Activated naive CD4-positive, alpha-beta T cell treated with anti-CD3 and anti-CD28 coated beads, Interleukin-2, amount 10 ng/mL, durations not matched to agents 7 days and 5 days (primary cell): ENCODE data around the gene SFT2D1.

Source experiments
- CTCF ChIA-PET: fragments of 350-600 bp; sonication (Branson Sonifier 250); formaldehyde crosslinking; loops from one replicate; lab custom pipeline; 2021; ENCODE audit warnings: antibody characterized with exemption; lab: Charles Lee
- DNase-seq: peaks from one replicate; pipeline ENCODE4 v3.0.0-alpha.2; 2020
- H3K27ac Mint-ChIP-seq: one replicate; pipeline ENCODE4 v1.8.0; 2021; ENCODE audit warnings: mild to moderate bottlenecking, moderate library complexity, mixed read lengths
- H3K27me3 Mint-ChIP-seq: one replicate; pipeline ENCODE4 v1.8.0; 2021; ENCODE audit warnings: mild to moderate bottlenecking, mixed read lengths
- H3K36me3 Mint-ChIP-seq: one replicate; pipeline ENCODE4 v1.8.0; 2021; ENCODE audit warnings: mixed read lengths
- H3K4me1 Mint-ChIP-seq: one replicate; pipeline ENCODE4 v1.8.0; 2021; ENCODE audit warnings: mixed read lengths
- H3K4me3 Mint-ChIP-seq: one replicate; pipeline ENCODE4 v1.8.0; 2021; ENCODE audit warnings: mild to moderate bottlenecking, moderate library complexity, mixed read lengths
- H3K9me3 Mint-ChIP-seq: one replicate; pipeline ENCODE4 v1.8.0; 2021; ENCODE audit warnings: mixed read lengths

The SFT2D1 gene

DNA sequence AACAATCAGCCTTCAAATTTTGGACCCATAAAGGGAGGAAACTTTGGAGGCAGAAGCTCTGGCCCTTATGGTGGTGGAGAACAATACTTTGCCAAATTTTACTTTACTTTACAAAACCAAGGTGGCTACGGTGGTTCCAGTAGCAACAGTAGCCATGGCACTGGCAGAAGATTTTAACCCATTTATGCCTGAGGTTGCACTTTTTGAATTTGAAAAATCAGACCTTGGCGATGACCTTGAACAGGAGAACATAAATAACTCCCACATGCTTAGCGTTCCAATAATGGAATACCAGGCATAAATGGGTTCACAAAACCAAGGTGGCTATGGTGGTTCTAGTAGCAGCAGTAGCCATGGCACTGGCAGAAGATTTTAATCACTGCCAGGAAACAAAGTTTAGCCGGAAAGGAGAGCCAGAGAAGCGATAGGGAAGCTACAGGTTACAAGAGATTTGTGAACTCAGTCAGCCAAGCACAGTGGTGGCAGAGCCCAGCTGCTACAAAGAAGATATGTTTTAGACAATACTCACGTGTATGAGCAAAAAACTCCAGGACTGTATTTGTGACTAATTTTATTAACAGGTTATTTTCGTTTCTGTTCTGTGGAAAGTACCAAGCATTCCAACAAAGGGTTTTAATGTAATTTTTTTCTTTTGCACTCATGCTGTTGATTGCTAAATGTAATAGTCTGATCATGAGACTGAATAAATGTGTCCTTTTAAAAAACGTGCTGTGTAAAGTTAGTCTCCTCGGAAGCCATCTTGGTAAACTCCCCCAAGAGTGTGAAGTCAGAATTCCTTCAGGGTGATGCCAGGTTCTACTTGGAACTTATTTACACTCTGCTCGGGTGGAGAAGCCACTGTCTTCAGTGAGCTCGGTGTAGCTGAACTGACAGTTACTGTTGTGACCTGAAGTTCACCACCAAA is 6.7 kb downstream of the SFT2D1 start:
- no peak overlapping the region for H3K27ac Mint-ChIP-seq
- CTCF ChIA-PET = interaction anchor here (0.9 kb wide), 1 partner anchor 66 kb away, joined by 3 read pairs; no protein-coding TSS in a partner anchor
- peaks cover 42% of the 10 kb centered on the region for H3K4me1 Mint-ChIP-seq
- peaks cover 51% of the 10 kb centered on the region for H3K36me3 Mint-ChIP-seq
- DNase-seq = no peak
- no peak overlapping the region for H3K4me3 Mint-ChIP-seq
- no peaks in the 10 kb centered on the region for H3K9me3 Mint-ChIP-seq
- peaks cover 8% of the 10 kb centered on the region for H3K27me3 Mint-ChIP-seq

DNA sequence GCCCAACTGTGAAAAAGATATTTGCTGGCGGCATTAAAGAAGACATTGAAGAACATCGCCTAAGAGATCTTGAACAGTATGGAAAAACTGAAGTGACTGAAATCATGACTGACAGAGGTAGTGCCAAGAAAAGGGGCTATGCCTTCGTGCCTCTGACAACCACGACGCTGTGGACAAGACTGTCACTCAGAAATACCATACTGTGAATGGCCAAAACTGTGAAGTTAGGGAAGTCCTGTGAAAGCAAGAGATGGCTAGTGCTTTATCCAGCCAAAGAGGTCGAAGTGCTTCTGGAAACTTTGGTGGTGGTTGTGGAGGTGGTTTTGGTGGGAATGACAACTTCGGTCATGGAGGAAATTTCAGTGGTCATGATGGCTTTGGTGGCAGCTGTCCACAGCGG is 7.5 kb downstream of the SFT2D1 start:
- H3K36me3 Mint-ChIP-seq = peaks cover 51% of the 10 kb centered on the region

DNA sequence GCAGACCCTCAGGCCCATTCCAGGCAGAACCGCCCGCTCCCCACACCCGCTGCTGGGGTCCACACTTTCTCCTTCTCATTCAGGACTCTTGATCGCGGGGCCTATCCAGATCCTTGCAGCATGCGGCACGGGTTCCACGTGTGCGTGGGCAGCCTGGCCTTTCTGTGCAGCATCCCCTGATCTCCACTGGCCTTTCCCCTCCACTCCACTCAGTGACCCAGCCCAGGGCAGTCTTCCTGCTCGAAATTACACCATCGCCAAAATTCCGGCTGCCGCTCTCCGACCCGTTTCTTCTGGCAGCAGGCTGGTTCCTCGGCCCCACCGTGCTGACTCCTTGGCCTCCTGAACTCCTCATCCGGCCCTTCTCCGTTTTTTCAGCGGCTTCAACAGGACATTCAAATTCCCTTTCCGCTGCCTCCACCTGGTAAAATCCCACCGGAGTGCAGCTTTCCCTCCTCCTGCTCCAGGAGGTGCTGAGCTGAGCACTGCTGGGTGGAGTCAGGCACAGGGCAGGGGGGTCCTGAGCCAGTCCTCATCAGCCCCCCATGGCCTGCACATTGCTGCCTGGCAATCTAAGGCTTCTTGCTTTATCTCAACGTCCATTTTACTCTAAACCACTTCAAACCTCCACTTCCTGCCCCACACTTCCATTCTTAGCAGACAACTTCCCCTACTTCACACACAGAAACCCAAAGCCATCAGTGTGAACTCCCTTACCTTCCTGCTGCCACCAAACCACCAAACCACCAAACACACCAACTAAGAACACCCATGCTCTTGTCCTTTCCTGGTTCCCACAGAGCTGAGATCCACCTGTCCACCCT is 9.0 kb downstream of the SFT2D1 start:
- Mint-ChIP-seq H3K27ac (peak overlapping the region; percentile 8), H3K27me3 (peaks cover 8% of the 10 kb centered on the region), H3K36me3 (peaks cover 57% of the 10 kb centered on the region), H3K4me3 (peak overlapping the region; percentile 2), H3K9me3 (no peaks in the 10 kb centered on the region), H3K4me1 (peaks cover 44% of the 10 kb centered on the region)
- peak; percentile 63 for DNase-seq
- CTCF ChIA-PET = interaction anchor here (1.1 to 2.0 kb wide), 2 partner anchors 20 to 48 kb away, joined by 3 to 10 read pairs; no protein-coding TSS in a partner anchor

More for the DNA sequence above, 7.5 kb downstream of the SFT2D1 start:
- Mint-ChIP-seq H3K27ac (no peak overlapping the region), H3K27me3 (peaks cover 8% of the 10 kb centered on the region), H3K4me1 (peaks cover 42% of the 10 kb centered on the region), H3K9me3 (no peaks in the 10 kb centered on the region), H3K4me3 (no peak overlapping the region)
- no peak for DNase-seq
- CTCF ChIA-PET = interaction anchor here (0.9 to 2.0 kb wide), 2 partner anchors 47 to 66 kb away, joined by 3 to 10 read pairs; no protein-coding TSS in a partner anchor

DNA sequence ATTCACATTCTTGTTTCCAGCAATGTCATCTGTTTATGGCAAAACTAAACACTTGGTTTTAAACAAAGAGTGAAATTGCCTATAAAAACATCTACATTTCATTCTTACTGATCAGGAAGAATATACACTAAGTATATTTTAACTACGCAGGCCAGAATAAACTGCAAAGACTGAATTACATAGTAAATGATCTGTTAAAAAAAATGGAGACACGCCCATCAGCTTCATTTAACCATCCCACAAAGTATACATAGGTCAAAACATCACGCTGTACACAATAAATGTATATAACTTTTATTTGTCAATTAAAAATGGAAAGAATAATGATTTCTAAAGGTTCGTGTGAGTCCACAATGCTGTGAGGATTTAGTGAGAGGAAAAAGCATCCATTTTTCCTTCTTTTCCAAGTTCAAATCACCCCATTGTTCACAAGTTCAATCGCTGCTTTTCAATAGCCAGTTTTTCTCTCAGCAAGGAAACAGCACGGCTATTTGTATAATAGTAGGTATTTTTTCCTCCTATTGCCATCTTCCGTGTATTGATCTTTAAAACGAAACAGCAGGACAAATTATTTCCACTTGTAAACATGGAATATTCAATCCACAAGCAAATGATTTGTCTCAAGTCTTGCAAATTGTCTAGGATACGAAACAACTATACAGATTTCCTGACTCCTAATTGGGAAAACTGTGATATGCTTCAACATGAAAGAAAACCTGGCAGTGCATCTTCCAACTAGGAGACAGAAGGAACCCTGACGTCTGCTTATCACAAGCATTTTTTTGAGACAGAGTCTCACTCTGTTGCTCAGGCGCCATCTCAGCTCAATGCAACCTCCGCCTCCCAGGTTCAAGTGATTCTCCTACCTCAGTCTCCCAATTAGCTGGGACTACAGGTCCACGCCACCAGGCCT is 10.6 kb downstream of the SFT2D1 start:
- H3K27me3 Mint-ChIP-seq = peaks cover 8% of the 10 kb centered on the region
- DNase-seq = no peak
- no peak overlapping the region for H3K4me3 Mint-ChIP-seq
- peaks cover 44% of the 10 kb centered on the region for H3K4me1 Mint-ChIP-seq
- no peaks in the 10 kb centered on the region for H3K9me3 Mint-ChIP-seq
- no peak overlapping the region for H3K27ac Mint-ChIP-seq
- peaks cover 46% of the 10 kb centered on the region for H3K36me3 Mint-ChIP-seq
- CTCF ChIA-PET = no interaction called here

DNA sequence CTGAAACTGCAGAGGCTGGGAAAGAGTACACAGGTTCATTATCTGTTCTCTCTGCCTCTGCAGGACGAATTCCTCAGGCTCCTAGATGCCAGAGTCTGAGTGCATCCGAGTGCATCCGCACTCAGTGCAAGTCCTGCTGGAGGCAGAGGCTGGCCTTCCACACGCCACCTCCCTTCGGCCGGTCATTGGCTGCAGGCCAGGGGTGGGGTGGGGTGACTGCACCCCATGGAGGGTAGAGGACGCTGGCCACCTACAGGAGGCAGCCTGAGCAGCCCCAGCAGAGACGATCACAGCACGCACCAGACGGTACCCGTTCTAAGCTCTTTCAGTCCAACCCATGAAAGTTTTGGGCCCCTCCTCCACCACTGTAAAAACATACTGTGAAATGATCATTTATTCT is 11.7 kb downstream of the SFT2D1 start:
- CTCF ChIA-PET = no interaction called here
- H3K9me3 Mint-ChIP-seq = no peaks in the 10 kb centered on the region
- DNase-seq = no peak
- peaks cover 39% of the 10 kb centered on the region for H3K4me1 Mint-ChIP-seq
- no peak overlapping the region for H3K4me3 Mint-ChIP-seq
- no peak overlapping the region for H3K27ac Mint-ChIP-seq
- peaks cover 42% of the 10 kb centered on the region for H3K36me3 Mint-ChIP-seq
- peaks cover 8% of the 10 kb centered on the region for H3K27me3 Mint-ChIP-seq

DNA sequence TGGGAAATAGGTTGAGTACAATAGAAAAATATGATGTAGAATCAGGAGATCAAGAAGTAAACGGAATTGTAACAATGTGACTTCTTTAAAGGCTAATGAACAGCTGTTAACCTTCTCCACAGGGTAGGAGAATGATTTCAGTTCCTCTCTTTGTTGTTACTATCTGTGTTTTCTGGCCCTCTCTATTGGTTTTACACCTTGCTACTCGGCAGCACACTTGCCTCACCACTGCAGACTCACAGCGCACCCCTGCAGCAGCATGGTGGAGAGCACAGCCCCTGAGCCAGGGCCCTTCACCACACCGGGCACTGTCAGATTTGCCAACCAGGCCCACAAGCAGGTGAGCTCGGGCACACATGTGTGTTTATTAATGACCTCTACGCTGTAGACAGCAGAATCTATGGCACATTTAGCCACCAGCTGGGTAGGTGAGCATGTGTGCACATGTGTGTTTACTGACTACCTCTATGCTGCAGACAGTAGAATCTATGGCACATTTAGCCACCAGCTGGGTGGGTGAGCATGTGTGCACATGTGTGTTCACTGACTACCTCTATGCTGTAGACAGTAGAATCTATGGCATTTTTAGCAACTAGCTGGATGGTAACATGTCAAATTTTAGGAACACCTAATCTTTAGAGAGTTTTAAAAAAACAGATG is 16.8 kb downstream of the SFT2D1 start:
- CTCF ChIA-PET = interaction anchor here (0.6 to 1.0 kb wide), 2 partner anchors 12 to 18 kb away, joined by 3 to 4 read pairs; no protein-coding TSS in a partner anchor
- no peak overlapping the region for H3K4me3 Mint-ChIP-seq
- no peak overlapping the region for H3K27ac Mint-ChIP-seq
- H3K36me3 Mint-ChIP-seq = peaks cover 33% of the 10 kb centered on the region
- peaks cover 2% of the 10 kb centered on the region for H3K4me1 Mint-ChIP-seq
- no peak for DNase-seq
- H3K27me3 Mint-ChIP-seq = no peaks in the 10 kb centered on the region
- H3K9me3 Mint-ChIP-seq = no peaks in the 10 kb centered on the region

DNA sequence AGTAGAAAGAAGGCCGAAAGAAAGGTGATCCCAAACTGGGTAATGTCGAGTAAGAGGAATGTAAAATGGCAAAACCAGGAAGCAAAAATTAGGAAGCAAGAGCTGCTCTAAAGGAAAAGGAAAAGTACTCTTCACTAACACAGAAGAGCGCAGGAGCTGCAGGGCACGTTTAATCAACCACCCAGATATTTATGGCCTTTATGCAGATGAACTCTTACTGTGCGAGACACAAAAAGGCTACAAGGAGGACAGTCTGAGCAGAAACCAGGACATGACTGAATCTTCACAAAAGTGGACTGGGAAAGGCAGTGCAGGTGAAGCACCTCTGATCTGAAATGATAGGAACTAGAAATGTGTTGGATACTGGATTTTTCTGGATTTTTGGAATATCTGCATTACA is 18.9 kb downstream of the SFT2D1 start:
- CTCF ChIA-PET = interaction anchor here (0.9 to 1.2 kb wide), 2 partner anchors 10 to 58 kb away, joined by 4 to 5 read pairs; no protein-coding TSS in a partner anchor
- peaks cover 28% of the 10 kb centered on the region for H3K36me3 Mint-ChIP-seq

DNA sequence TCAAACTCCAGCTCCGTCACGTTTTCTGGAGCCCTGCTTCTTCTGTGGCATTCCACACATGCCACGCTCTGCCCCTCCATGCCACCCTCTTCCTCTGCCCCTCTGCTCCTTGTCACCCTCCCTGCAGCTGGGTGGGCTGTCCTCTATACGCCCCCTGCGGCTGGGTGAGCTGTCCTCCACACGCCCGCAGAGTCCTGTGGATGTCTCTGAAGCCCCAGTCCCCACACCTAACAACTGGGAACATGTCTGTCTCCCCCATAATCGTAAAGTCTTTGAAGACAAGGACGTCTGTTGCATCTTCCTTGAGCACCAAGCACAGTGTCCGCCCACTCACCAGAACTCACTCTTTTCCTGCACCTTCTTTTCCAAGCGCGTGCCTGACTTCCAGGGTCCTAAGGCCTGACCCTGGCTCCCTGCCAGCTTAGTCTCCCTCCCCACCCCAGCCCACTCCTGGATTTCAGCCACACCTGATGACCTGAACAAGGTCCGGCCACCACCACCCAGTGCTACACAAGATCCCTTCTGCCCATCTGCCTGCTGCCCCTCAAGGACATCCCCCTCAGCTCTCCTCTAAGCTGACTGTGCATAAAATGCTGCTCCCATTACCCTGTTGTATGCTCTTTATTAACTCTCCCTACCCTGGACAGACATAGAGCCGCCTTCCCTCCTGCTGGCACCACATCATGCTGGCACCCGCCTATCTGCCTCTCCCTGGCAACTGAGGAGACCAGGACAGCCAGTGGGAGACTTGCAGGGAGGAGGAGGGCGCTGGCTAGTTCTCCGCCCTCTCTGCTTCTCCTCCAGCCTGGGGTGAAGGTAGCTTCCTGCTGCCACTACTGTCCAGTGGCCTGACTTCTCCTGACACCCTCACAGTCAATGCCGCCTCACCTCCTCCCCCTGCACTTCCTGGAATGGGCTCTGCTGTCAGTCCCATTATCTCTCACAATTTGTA is 23.4 kb downstream of the SFT2D1 start:
- no peaks in the 10 kb centered on the region for H3K4me1 Mint-ChIP-seq
- DNase-seq = no peak
- H3K4me3 Mint-ChIP-seq = no peak overlapping the region
- peaks cover 8% of the 10 kb centered on the region for H3K27me3 Mint-ChIP-seq
- CTCF ChIA-PET = interaction anchor here (1.1 to 1.7 kb wide), 3 partner anchors 62 to 82 kb away, joined by 3 to 5 read pairs (median 4); no protein-coding TSS in a partner anchor
- no peaks in the 10 kb centered on the region for H3K9me3 Mint-ChIP-seq
- H3K27ac Mint-ChIP-seq = no peak overlapping the region
- peaks cover 9% of the 10 kb centered on the region for H3K36me3 Mint-ChIP-seq

More for the DNA sequence above, 18.9 kb downstream of the SFT2D1 start:
- no peak for DNase-seq
- H3K27me3 Mint-ChIP-seq = no peaks in the 10 kb centered on the region
- H3K27ac Mint-ChIP-seq = no peak overlapping the region
- no peaks in the 10 kb centered on the region for H3K9me3 Mint-ChIP-seq
- H3K4me3 Mint-ChIP-seq = no peak overlapping the region
- no peaks in the 10 kb centered on the region for H3K4me1 Mint-ChIP-seq

DNA sequence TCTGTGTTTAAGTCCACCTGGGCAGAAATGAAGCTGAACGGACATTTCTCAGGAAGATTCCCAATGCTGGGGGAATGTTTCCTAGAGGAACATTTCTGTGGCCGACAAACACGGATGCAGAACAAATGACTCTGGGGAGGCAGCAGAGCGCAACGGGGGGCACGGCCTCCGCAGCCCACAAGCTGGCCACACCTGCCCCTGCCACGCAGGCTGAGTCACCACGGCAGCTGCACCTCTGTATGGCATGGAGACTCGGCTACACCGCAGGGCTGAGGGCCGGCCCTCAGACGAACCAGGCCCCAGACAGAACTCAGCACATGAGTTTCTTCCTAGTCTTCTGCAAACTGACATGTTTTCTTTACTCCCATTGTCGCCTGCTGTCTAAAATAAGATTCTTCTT is 24.1 kb downstream of the SFT2D1 start:
- Mint-ChIP-seq H3K27me3 (peaks cover 11% of the 10 kb centered on the region), H3K27ac (no peak overlapping the region), H3K36me3 (peaks cover 6% of the 10 kb centered on the region), H3K9me3 (no peaks in the 10 kb centered on the region), H3K4me3 (no peak overlapping the region), H3K4me1 (no peaks in the 10 kb centered on the region)
- no peak for DNase-seq
- CTCF ChIA-PET = interaction anchor here (1.1 to 1.6 kb wide), 2 partner anchors 81 to 82 kb away, joined by 3 to 4 read pairs; no protein-coding TSS in a partner anchor

DNA sequence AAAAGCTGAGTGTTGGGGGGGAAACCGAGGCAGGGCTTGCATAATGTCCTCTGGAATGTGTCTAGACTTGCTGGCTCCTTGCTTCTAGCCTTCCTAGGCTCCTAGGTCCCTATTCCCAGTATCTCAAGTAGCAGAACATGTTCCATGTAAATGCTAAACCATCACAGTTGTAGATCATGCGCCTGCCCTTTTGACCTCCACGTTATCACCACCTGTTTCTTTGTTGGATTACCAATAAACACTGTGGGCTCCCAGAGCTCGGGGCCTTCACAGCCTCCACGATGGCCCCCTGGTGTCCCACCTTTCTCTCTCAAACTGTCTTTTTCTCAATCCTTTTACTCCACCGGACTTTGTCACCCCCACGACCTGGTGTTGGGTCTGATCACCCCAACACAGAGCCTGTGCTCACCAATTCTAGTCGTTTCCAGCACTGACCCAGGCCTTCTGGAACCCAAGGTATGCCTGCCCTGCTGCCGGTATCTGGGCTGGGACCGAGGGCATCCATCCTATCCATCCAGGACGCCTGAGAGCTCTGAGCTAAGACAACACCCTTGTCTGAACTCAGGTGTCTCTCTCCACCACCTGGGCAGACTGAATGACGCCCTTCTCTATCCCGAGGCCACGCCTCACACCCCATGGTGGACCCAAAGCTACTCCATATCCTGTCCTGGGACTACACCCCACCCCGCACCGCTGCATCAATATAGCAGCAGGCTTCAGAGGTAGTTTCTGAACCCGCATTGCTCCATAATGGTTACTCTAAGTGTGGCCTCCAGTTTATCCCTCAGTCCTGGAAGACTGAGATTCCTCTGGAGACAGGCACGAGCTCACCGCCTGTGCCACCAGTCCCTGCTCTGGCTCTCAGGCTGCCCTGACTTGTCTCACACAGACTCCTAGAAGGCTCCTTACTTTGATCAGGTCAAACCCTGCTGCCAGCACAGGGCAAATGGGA is 24.8 kb downstream of the SFT2D1 start:
- CTCF ChIA-PET = interaction anchor here (1.1 to 1.6 kb wide), 2 partner anchors 82 to 83 kb away, joined by 3 to 4 read pairs; no protein-coding TSS in a partner anchor
- H3K4me1 Mint-ChIP-seq = no peaks in the 10 kb centered on the region

DNA sequence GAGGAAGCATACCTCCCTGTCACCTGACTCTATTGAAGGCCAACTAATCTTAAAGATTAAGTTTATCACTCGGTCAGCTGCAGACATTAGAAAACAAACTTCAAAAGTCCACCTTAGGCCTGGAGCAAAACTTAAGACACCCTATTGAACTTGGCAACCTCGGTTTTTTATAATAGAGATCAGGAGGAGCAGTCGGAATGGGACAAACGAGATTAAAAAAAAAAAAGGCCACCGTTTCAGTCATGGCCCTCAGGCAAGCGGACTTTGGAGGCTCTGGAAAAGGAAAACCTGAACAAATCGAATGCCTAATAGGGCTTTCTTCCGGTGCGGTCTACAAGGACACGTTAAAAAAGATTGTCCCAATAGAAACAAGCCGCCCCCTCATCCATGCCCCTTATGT is 26.9 kb downstream of the SFT2D1 start:
- DNase-seq = no peak
- H3K4me3 Mint-ChIP-seq = no peak overlapping the region
- no peaks in the 10 kb centered on the region for H3K9me3 Mint-ChIP-seq
- no peaks in the 10 kb centered on the region for H3K4me1 Mint-ChIP-seq
- CTCF ChIA-PET = interaction anchor here (3.1 kb wide), 1 partner anchor 65 kb away, joined by 34 read pairs; no protein-coding TSS in a partner anchor
- H3K27me3 Mint-ChIP-seq = peaks cover 19% of the 10 kb centered on the region
- H3K36me3 Mint-ChIP-seq = peaks cover 3% of the 10 kb centered on the region
- no peak overlapping the region for H3K27ac Mint-ChIP-seq

More for the DNA sequence above, 24.8 kb downstream of the SFT2D1 start:
- DNase-seq = no peak
- H3K36me3 Mint-ChIP-seq = peaks cover 3% of the 10 kb centered on the region
- no peaks in the 10 kb centered on the region for H3K9me3 Mint-ChIP-seq
- peaks cover 13% of the 10 kb centered on the region for H3K27me3 Mint-ChIP-seq
- no peak overlapping the region for H3K4me3 Mint-ChIP-seq
- no peak overlapping the region for H3K27ac Mint-ChIP-seq
